K562 (cell line): ENCODE data around the gene BOLA3. TPM values are rescaled to one million over a fixed set of nuclear protein-coding genes. Genes with fewer than 3 reads are reported as not detected.

ENCODE experiments used
- BCOR ChIP-seq: fragments of 450-650 bp; IDR thresholded peaks from 2 replicates; pipeline ENCODE4 v1.6.1; 2016
- BRD9 ChIP-seq: fragments of 450-650 bp; IDR thresholded peaks from 2 replicates; pipeline ENCODE4 v1.6.1; 2018; ENCODE audit warnings: low read depth; ENCODE audit not compliant: partially characterized antibody
- ELK3 ChIP-seq: fragments of 450-650 bp; formaldehyde crosslinking; IDR thresholded peaks from 2 replicates; pipeline ENCODE4 v1.4.0; 2020; ENCODE audit warnings: mild to moderate bottlenecking
- HDAC2 ChIP-seq: fragments of 450-650 bp; IDR thresholded peaks from 2 replicates; pipeline ENCODE4 v1.6.1; 2016; ENCODE audit warnings: mild to moderate bottlenecking
- HIVEP1 ChIP-seq: fragments of 250-450 bp; sonication (Bioruptor Pico); IDR thresholded peaks from 2 replicates; pipeline ENCODE4 v1.4.0; 2020; ENCODE audit warnings: mild to moderate bottlenecking
- MED1 ChIP-seq: sonication (generic); formaldehyde crosslinking; IDR thresholded peaks from 2 replicates; pipeline ENCODE4 v1.8.1; 2023; ENCODE audit warnings: missing genetic modification reagents, borderline replicate concordance
- MITF ChIP-seq: IDR thresholded peaks from 2 replicates; pipeline ENCODE4 v1.6.1; 2014; ENCODE audit warnings: antibody characterized with exemption
- MTF1 ChIP-seq: fragments of 250-450 bp; sonication (Bioruptor Pico); IDR thresholded peaks from 2 replicates; pipeline ENCODE4 v1.9.0; 2021; ENCODE audit warnings: moderate library complexity, mild to moderate bottlenecking, inconsistent platforms, borderline replicate concordance
- MYC ChIP-seq, 2 experiments: fragments of 250-450 bp in 1 of 2; sonication (Bioruptor Pico) in 1 of 2; IDR thresholded peaks; 2 replicates each; pipeline versions ENCODE4 v1.5.1 to v1.6.1; 2012 to 2021; ENCODE audit warnings: low read depth in 2 of 2, borderline replicate concordance in 1 of 2, improper control_type of control experiment in 1 of 2, low read length in 1 of 2, mild to moderate bottlenecking in 1 of 2, moderate library complexity in 1 of 2
- PHF21A ChIP-seq: fragments of 450-650 bp; IDR thresholded peaks from 2 replicates; pipeline ENCODE4 v1.6.1; 2017; ENCODE audit warnings: low read depth, borderline replicate concordance
- PHF8 ChIP-seq: fragments of 200-600 bp; sonication (generic); IDR thresholded peaks from 2 replicates; pipeline ENCODE4 v1.6.1; 2012; ENCODE audit warnings: mixed run types, mild to moderate bottlenecking, inconsistent platforms, low read length, moderate library complexity, borderline replicate concordance
- PRDM10 ChIP-seq: fragments of 450-650 bp; IDR thresholded peaks from 2 replicates; pipeline ENCODE4 v1.6.1; 2018; ENCODE audit not compliant: partially characterized antibody
- RB1 ChIP-seq: fragments of 450-650 bp; IDR thresholded peaks from 2 replicates; pipeline ENCODE4 v1.6.1; 2017; ENCODE audit warnings: low read depth, mild to moderate bottlenecking
- RBM22 ChIP-seq: fragments of 200-400 bp; formaldehyde crosslinking; IDR thresholded peaks from 2 replicates; pipeline ENCODE4 v1.6.1; 2018; ENCODE audit warnings: low read length, low read depth; ENCODE audit not compliant: poor library complexity, severe bottlenecking
- RCOR1 ChIP-seq, 2 experiments: IDR thresholded peaks; 2 replicates each; pipeline ENCODE4 v1.6.1; 2012; ENCODE audit warnings: low read depth in 2 of 2, low read length in 2 of 2, borderline replicate concordance in 1 of 2, improper control_type of control experiment in 1 of 2
- TCF7L2 ChIP-seq: fragments of 150-350 bp; IDR thresholded peaks from 2 replicates; pipeline ENCODE4 v1.6.1; 2016; ENCODE audit warnings: low read depth, mild to moderate bottlenecking, low read length, moderate library complexity
- THRAP3 ChIP-seq: fragments of 450-650 bp; IDR thresholded peaks from 2 replicates; pipeline ENCODE4 v1.6.1; 2016; ENCODE audit warnings: mild to moderate bottlenecking, inconsistent platforms, borderline replicate concordance
- ZBTB17 ChIP-seq: fragments of 450-650 bp; formaldehyde crosslinking; IDR thresholded peaks from 2 replicates; pipeline ENCODE4 v1.4.0; 2020; ENCODE audit warnings: mild to moderate bottlenecking
- ZC3H8 ChIP-seq: fragments of 450-650 bp; IDR thresholded peaks from 2 replicates; pipeline ENCODE4 v1.6.1; 2017
- ZFPM2 ChIP-seq: fragments of 250-450 bp; sonication (Bioruptor Pico); IDR thresholded peaks from 2 replicates; pipeline ENCODE4 v1.5.1; 2022; ENCODE audit warnings: mild to moderate bottlenecking
- ZNF23 ChIP-seq: fragments of 250-450 bp; sonication (Bioruptor Pico); IDR thresholded peaks from 2 replicates; pipeline ENCODE4 v1.4.0; 2020; ENCODE audit warnings: mild to moderate bottlenecking
- ZNF280B ChIP-seq: fragments of 250-450 bp; sonication (Bioruptor Pico); IDR thresholded peaks from 2 replicates; pipeline ENCODE4 v1.5.1; 2021; ENCODE audit warnings: mild to moderate bottlenecking
- ZNF316 ChIP-seq: fragments of 450-650 bp; IDR thresholded peaks from 2 replicates; pipeline ENCODE4 v1.6.1; 2016
- ZNF507 ChIP-seq: conservative IDR thresholded peaks from 2 replicates; pipeline ENCODE4 v1.6.1; 2017; ENCODE audit warnings: missing genetic modification characterization, missing compliant biosample characterization
- polyA plus RNA-seq, 8 experiments: library from polyadenylated mRNA; depleted of rRNA in 4 of 8; stranded (reverse) in 5 of 8; unstranded in 3 of 8; fragments of >200 nt; fragmentation: Nextera tagmentation in 2 of 8; fragmentation: Illumina TruSeq in 1 of 8; extraction: Ambion mirVana in 2 of 8; extraction: Trizol in 1 of 8; gene quantifications; 2 replicates each; pipeline versions ENCODE4 v1.2.1 to v1.2.3, GENCODE V29; 2011 to 2014; ENCODE audit warnings: inconsistent platforms in 1 of 8, missing spikeins in 1 of 8
- total RNA-seq, 7 experiments: library from RNA; depleted of rRNA in 6 of 7; stranded (reverse); fragments of >200 nt in 6 of 7; fragmentation: Illumina TruSeq in 2 of 7; extraction: Trizol in 2 of 7; gene quantifications; 2 replicates each; pipeline versions ENCODE4 v1.2.1 to v1.2.3, GENCODE V29; 2011 to 2021; ENCODE audit warnings: low replicate concordance in 1 of 7

The BOLA3 gene
- total and polyA plus RNA-seq, 9 of the 15 experiments (the other 6 are each of a cell fraction or from before 2014, with no cell fraction given) = 149 to 619 (median 255) TPM

- TF ChIP-seq ZBTB17 (CRISPR knock-in tag) = no peak
- no peak for TF ChIP-seq MED1 (CRISPR knock-in tag)
- peak; percentile 54 for TF ChIP-seq BRD9
- TF ChIP-seq MTF1 (CRISPR knock-in tag) = no peak
- no peak for TF ChIP-seq PHF21A
- no peak for TF ChIP-seq HIVEP1 (CRISPR knock-in tag)
- peak; percentile 69 for TF ChIP-seq MYC (IDR thresholded peaks at IDR 0.05; ENCODE audit: low read depth, low read length)
- TF ChIP-seq MYC (CRISPR knock-in tag; IDR thresholded peaks at IDR 0.05; ENCODE audit: borderline replicate concordance, low read depth) = no peak
- no peak for TF ChIP-seq ZNF280B (CRISPR knock-in tag)
- no peak for TF ChIP-seq ZFPM2 (CRISPR knock-in tag)
- TF ChIP-seq RBM22 = no peak
- no peak for TF ChIP-seq ZC3H8
- no peak for TF ChIP-seq ZNF507 (tag)
- TF ChIP-seq PHF8 = peak; percentile 43; the same call in 1 of the 2 replicates
- TF ChIP-seq MITF = 0 out of 2 replicates have a peak, but pooled peaks have one; percentile 38
- TF ChIP-seq TCF7L2 = no peak
- peak; percentile 73 for TF ChIP-seq HDAC2
- TF ChIP-seq ZNF23 (CRISPR knock-in tag) = no peak
- peak; percentile 37 for TF ChIP-seq PRDM10
- TF ChIP-seq BCOR = 0 out of 2 replicates have a peak, but pooled peaks have one; percentile 43
- no peak; the same call in 1 of the 2 replicates for TF ChIP-seq ZNF316
- TF ChIP-seq RB1 = no peak
- no peak for TF ChIP-seq THRAP3
- TF ChIP-seq ELK3 (CRISPR knock-in tag) = no peak
- TF ChIP-seq RCOR1 (IDR thresholded peaks at IDR 0.05; ENCODE audit: borderline replicate concordance in 1 of 2, low read depth in 2 of 2, low read length in 2 of 2) = peak in 1 of 2 experiments; percentile 79; a peak in 1 of 4 replicates
Measured at GRCh38 chr2:74186038-74186437, 38.3 kb upstream of the BOLA3 start (continued).
